CD4-positive, alpha-beta T cell treated with Interleukin-17A for 1 hour (primary cell): ENCODE measurements around the gene C20orf141.
"Not testable (repeated sequence)": the region's sequence is repeated elsewhere in the genome, so short reads cannot be mapped to it uniquely, and the experiment has no call there.

Experiments used
- DNase-seq: peaks from one replicate; pipeline ENCODE4 v3.0.0-alpha.2; 2020

C20orf141 gene

DNA sequence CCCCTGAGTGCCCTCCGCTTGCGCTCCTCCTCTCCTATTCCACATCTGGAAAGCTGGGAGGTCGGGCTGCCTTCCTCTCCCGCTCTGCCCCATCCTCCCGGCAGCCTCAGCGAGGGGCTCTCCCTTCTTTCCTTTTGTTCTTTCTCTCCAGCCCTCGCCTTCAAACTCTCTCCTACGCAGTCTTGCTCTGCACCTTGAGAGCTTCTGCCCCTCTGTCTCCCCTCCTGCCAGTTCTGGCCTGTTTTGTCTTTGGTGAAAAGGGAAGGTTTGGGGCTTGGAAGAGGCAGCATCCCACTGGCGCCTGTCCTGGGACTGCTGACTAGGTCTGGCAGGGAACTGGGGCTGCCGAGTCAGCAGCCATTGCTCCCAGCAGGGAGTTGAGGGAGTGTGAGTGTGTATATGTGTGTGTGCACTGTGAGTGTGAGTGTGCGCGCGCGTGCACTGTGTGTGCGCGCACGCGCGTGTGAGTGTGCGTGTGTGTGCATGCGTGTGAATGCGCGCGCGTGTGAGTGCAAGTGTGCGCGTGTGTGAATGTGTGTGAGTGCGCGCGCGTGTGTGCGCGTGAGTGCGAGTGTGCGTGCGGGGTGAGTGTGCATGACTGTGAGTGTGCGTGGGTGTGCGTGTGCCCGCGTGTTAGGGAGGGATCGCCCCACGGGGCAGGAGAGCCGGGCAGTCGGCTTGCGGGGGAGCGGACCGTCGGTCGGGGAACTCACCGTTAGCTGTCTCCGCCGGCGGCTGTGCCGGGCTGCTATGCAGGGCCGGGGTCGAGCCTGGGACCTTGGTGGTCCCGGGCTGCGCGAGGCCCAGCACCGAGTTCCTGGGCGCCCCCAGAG is 14.9 kb upstream of the C20orf141 start:
- no peak for DNase-seq

DNA sequence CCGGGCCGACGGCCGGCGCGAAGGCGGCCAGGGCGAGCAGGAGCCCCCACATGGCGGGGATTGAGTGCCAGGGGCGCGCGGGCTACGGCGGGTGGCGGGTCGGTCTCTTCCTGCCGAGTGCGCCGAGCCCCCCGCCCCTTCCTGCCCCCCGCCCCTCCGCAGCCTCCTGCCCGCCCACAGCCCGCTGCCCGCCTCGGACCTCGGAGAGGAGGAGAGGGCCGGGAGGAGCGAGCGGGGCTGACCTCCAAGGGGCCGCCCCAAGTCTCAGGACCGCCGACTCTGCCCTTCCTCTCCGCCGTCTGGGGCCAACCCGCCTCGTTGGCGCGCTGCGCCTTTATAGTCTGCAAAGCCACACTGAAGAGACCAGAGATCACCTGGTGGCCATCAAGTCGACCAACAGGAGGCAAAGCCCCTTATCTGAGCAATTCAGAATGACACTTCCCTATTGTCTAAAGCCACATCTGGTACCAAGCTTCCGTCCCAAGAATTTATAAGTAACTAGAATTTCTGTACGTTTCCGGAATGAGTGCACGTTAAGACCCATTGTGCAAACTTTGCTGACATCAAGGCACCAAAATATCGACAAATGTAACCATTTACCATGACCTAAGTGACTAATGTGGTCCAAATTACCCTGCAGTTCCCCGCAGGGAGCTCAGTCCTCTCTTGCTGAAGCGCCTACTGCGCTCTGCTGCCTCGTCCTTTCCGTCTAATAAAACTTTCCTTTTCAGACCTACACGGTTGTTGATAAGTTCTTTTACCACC is 14.1 kb upstream of the C20orf141 start, which contains the start of gene CPXM1:
CPXM1 (minus strand) TSS at position 107 of the 765 bp plus-strand sequence; CDS start at position 52, 55 bp downstream.
- DNase-seq: no peak

DNA sequence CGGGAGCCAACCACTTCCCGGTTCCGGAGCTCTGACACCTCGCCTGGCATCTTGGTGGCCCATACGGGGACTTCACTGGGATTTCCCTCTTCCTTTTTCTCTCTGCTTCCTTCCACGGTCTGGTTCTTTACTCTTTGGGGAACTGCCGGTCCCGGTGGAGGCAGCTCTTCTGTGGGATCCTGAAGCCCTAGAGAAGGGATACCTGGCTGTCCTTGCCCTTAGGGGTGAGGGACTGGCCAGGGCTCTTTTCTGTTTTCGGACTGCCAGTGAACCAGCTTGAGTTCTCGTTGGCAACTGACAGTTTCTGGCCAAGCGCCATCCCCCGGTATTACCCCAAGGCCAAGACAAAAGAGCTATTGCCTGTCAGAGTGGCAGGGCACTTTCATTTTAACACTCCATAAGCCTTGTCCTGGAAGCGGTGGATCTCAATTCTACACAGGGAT is 13.5 kb upstream of the C20orf141 start:
- no peak for DNase-seq

DNA sequence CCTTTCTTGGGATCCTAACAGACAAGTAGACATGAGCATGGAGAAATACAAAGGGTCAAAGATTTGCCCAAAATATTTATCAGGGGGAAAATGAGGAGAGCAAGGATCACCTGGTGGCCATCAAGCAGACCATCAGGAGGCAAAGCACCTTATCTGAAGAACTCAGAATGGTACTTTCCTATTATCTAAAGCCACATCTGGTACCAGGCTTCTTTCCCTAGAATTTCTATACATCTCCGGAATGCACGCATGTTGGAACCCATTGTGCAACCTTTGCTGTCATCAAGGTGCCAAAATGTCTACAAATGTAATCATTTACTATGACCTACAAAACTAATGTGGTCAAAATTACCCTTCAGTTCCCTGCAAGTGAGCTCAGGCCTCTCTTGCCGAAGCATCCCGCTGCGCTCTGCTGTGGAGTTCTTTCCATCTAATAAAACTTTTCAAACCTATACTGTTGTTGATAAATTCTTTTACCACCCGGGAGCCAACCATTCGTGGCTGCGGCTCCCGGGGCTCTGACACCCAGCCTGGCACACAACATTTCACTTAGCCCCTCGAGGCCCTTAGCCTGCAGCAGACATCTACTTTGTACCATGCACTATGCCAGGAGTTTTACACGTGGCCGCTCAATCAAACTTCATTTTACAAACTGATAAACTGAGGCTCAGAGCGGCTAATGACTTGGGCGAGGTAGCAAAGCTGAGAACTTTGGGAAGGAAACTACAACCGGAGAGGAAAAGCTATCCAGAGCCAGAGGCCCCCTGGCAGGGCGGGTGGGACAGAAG is 10.6 kb upstream of the C20orf141 start:
- DNase-seq: no peak

DNA sequence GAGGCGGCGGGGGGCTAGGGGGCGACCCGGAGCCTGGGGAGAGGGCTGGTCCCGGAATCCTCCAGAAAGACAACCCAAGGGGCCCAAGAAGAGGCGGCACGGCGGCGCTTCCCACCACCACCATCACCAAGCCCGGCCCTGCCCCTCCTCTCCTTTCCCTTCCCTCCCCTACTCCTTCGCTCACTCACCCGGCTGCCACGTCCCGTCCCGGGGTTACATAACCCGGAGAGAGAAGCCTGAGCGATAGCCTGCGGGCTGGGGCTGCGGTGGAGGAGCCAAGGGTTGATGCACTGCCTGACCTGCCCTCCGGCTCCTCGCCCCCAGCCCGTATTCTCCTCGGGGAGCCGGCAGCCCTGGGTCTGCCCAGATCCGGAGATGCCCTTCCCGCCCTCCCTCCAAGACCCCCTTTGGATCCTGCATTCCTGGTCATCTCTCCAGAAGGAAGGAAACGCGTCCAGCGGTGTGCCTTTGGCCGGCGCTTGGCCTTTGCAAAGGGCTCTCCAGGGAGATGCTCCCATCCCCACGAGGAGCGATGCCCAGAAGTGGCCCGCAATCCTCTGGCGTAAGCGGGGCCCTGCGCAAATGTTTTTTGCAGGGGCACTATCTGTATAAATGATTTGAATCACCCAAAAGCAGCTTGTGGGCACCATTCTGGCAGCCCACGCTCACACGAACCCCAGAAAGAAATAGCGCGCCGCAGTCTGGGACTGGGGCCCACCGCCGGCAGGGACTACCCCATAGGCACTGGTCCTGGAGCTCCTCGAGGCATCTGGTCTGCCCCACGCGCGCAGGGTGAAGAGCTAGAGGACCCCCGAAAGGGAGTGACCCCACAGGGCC is 9.7 kb upstream of the C20orf141 start:
- DNase-seq: no peak

DNA sequence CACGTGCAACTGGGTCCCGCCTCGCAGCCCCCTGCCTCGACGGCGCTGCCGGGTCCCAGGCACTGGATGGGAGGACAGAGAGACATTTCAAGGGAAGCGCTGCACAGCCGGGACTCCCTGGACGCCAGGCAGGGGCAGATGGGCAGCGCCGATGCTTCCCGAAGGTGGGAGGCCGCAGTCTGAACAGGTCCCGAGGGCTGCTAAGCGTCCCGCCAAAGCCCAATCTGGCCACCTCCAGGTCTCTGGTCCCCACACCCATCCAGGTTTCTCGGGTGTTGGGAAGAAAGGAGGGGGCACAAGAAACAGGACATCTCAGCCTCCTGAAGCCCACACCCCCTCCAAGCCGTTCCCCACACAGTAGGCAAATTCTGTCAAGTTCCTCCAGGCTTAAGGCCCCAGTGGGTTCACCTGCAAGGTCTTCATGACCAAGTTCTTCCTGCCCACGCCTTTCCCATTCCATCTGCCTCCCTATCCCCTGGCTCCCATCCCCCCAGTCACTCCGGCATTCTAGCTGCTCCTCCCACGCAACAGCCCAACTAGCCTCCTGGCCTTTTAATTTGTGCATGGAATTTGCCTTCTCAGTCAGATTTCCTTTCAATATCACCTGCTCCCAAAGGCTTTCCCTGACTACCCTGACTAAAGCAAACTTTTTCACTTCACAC is 9.0 kb upstream of the C20orf141 start:
- no peak for DNase-seq

DNA sequence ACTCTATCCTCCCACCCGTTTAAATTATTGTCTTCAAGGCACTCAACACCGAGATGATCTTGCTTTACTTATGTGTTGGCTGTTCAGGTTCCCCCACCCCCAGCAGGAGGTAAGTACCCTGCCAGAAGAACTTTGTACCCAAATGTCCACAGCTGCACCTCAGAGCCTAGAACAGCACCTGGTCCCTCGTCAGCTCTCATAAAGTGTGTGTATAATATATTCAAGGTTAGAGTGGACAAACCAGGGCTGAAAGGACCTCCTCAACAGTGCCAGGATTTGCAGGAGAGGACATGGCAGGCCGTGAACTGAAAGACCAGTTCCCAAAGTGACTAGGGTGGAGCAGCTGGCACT is 8.5 kb upstream of the C20orf141 start:
- DNase-seq: no peak

DNA sequence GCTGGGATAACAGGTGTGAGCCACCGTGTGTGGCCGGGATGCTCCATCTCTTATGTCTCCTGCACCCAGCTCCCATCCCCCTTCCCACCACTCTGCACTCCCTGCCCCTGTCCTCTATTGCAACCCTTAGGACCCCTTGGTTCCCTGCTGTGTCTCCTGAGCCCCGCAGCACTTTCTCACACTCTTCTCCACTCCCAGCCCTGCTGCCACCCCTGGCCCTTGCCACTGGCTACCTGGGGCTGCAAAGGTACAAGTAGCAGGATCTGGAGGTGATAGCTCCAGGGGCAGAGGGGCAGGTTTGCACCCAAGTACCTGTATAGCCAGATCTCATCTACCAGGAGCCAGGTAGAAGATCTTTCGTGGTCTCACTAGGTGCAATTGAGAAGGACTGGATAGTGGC is 7.8 kb upstream of the C20orf141 start:
- no peak for DNase-seq

DNA sequence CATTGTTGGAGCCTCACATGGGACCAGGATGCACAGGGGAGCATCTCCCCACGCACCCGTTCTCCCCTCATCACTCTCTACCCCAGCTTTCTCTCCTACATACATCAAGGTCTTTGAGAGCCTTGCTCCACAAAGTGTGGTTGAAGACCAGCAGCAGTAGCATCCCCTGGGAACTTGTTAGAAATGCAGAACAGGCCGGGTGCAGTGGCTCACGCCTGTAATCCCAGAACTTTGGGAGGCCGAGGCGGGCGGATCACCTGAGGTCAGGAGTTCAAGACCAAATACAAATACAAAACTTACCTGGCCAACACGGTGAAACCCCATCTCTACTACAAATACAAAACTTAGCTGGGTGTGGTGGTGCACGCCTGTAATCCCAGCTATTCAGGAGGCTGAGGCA is 6.9 kb upstream of the C20orf141 start:
- not testable (repeated sequence) for DNase-seq

DNA sequence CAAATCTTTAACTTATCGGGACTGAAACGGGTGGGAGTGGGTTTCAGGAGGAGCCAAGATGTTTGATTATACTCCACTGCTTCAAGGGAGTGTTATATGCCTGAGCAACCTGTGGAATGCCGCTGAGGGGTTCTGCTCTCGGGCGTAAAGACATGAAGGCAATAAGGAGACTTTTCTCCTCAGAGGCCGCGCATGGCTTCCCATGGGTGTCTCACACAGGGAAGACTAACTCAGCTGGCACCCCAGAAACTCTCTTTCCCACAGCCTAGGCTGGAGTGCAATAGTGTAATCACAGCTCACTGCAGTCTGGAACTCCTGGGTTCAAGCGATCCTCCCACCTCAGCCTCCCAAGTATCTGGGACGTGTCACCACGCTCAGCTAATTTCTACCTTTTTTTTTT is 5.1 kb upstream of the C20orf141 start:
- DNase-seq: no peak

DNA sequence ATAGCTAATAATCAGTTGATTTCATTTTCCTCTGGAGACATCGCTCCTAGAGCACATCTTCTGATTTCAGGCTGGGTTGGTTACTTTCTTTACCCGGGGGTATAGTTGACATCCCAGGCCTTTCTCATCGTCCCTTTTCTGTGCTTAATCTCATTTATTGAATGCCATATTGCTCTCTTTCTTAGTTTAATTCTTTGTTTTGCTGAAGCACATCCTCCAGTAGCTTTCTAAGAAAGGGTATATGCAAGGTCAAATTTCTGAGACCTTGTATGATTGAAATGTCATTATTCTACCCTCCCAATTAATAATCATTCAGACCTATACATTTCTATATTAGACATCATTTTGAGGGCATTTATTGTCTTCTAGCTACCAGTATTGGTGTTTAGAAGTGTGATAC is 2.6 kb upstream of the C20orf141 start:
- no peak for DNase-seq

DNA sequence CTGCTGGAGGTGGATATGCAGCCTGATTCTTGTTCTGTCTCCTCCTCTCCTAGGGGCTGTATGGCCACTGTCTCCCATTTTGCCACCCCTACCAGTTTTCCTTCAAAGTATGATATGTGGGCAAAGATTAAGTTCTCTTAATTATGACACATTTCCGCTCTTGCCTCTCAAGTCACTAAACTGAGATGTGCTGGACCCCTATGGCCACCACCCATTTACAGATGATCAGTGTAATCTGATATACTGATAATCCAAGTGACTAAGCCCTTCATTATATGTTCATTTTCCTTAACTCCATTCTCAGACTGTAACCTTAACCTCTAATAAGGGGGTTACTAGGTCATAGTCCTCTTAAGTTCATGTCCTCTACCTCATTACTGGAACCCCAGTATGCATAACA is 711 bp upstream of the C20orf141 start:
- DNase-seq: no peak

DNA sequence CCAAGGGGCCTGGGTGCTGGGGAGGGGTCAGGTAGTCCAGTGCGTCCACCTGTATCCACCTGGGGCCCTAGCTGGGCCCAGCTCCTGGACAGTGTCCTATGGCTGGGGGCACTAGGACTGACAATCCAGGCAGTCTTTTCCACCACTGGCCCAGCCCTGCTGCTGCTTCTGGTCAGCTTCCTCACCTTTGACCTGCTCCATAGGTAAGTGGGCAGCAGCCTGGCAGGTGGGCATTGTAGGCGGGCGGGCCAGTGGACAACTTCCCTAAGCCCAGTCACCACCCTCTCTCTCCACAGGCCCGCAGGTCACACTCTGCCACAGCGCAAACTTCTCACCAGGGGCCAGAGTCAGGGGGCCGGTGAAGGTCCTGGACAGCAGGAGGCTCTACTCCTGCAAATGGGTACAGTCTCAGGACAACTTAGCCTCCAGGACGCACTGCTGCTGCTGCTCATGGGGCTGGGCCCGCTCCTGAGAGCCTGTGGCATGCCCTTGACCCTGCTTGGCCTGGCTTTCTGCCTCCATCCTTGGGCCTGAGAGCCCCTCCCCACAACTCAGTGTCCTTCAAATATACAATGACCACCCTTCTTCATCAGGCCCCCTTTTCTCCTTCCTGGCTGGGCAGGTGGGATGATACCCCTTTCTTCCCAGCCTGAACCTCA is 584 bp downstream of the C20orf141 start:
- DNase-seq: no peak

DNA sequence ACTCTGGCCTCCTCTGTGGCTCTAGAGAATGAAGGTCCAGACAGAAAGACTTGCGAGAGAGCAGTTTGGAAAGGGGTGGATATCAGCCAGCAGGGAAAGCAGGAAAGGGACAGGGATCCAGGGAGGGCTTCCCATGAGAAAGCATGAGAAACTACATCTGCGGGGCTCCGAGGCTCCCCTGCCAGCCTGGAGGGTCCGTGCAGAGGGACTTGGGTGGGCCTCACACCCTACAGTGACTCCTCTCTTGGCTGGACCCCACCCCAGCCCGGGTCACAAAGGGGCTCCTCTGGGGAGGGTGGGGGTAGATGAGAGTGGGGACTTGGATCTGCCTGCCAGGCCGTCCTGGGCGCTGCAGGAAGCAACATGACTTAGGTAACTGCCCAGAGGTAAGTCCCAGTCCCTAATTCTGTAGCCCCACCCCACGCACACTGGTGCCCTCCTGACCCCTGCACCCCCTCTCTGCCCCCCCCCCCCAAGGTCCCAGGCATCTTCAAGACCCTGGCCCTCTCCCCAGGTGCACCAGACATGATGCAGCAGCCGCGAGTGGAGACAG is 1.3 kb downstream of the C20orf141 start, which contains the start of gene TMEM239:
TMEM239 (plus strand) TSS at position 335 of the 553 bp plus-strand sequence; CDS start at position 526, 191 bp downstream.
- DNase-seq: no peak

DNA sequence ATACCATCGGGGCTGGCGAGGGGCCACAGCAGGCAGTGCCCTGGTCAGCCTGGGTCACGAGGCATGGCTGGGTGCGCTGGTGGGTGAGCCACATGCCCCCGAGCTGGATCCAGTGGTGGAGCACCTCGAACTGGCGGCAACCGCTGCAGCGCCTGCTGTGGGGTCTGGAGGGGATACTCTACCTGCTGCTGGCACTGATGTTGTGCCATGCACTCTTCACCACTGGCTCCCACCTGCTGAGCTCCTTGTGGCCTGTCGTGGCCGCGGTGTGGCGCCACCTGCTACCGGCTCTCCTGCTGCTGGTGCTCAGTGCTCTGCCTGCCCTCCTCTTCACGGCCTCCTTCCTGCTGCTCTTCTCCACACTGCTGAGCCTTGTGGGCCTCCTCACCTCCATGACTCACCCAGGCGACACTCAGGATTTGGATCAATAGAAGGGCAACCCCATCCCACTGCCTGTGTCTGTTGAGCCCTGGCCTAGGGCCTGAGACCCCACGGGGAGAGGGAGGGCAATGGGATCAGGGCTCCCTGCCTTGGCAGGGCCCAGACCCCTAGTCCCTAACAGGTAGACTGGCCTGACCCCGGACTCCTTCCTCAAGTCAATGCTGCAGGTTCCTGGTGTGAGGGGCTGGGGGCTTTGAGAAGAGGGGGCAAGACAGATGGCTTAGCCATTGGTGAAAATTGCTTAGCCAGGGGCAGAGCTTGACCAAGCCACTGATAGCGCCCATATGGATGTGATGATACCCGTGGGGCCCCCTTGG is 2.0 kb downstream of the C20orf141 start:
- no peak for DNase-seq

DNA sequence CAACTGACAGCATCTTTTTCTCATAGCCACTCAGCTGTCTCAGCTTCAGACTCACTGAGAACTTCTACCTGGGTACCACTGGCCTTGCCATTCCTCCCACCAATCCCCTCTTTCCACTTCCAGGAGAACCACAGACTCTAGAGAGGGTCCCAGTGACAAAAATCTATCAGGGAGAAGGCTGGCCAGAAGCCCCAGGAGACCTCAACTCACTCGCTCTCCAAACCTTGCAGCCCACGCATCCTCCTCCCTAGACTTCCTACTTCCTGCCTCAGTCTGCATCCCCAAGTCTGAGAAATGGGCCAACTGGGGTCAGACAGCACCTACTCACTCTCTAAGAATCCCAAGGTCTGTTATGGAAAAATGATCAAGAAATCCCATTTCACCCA is 2.5 kb downstream of the C20orf141 start:
- no peak for DNase-seq

DNA sequence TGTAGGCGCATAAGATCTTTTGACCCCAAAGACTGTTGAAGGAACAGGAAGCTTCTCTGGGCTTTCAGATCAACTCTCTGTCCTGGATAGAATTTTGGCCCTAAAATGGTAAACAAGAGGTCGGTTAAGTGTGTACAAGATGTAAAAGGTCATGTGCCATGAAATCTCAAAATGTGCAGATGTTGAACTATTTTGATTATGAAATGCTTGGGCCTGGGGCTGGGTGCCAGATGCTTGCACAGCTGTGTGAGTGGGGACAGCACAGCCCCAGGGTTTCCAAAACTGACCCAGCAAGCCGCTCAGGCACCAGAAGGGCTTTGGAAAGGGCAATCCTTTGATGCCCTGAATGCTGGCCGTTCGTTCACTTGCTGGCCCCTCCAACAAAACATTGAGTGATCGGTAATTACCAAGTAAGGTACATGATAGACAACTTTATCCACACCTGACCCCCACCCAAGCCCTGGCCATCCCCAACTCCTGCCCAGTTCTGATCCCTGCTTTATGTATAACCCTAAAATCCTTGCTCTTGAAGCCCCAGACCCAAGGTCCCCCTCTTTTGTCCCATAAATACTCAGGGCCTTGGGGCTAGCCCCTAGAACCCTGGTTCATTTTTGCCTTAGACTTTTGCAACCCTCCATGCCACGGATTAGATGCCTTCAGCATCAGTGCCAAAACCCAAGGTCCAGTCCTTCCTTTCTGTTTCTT is 3.3 kb downstream of the C20orf141 start:
- DNase-seq: no peak

DNA sequence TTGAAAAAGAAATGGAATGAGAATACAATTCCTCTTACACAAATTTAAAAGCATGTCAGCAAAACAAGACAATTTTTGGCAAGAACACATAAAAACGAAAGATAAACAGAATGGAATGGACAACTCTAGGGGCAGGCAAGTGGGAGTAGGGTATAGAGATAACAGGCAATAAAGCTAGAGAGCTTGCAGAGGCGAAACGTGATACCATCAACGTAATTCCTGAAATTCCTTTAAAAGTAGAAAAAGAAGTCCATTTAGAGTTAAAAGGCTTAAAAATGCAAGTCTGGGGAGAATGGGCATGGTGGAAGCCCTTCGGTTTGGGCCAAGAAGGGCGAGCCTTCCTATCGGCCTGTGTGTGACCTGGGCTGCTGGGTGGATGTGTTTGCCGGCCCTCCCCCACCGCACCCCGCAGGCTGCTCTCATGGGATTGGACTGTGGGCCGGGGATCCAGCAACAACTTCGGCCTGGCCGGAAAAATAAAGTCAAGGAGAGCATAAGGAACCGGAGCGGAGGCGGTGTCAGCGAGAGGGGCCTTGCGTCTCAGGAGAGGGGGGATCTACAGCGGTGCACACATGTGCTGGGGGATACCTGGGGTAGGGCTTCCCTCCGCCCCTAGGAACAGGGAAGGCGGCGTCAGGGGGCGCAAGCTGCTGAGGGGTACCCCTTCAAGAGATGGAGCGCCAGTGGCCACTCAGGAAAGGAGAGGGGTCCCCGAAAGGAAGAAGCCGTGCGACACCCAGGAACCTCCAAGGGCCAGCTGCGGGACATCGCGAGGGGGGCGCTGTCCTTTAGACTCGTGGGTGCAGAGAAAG is 5.5 kb downstream of the C20orf141 start:
- no peak for DNase-seq
